ENCODE results near the gene SLC23A3.

- no peak for TF ChIP-seq CTCF (IDR thresholded peaks at IDR 0.05; ENCODE audit: low read length)
- TF ChIP-seq EZH2 (IDR thresholded peaks at IDR 0.05; ENCODE audit: borderline replicate concordance, low read length), result no peak
Observed at GRCh38 chr2:219216535-219216915, 46.7 kb upstream of the SLC23A3 start.
